ES-I3 (cell line): Measurements from ENCODE around the gene CRADD.
A peak's percentile ranks its signal among the peaks of the same experiment; 100 is the strongest.

Experiments used
- H3K36me3 ChIP-seq: 2 replicates; pipeline ENCODE4 v1.6.1; 2013; ENCODE audit warnings: mild to moderate bottlenecking, low read length, control low read depth, moderate library complexity; ENCODE audit not compliant: insufficient read depth
- H3K4me1 ChIP-seq: 2 replicates; pipeline ENCODE4 v1.6.1; 2013; ENCODE audit warnings: mild to moderate bottlenecking, control low read depth, low read length; ENCODE audit not compliant: insufficient read depth
- H3K9ac ChIP-seq: 2 replicates; pipeline ENCODE4 v1.6.1; 2013; ENCODE audit warnings: low read depth, mild to moderate bottlenecking, low read length, moderate library complexity
- H3K9me3 ChIP-seq: 2 replicates; pipeline ENCODE4 v1.6.1; 2013; ENCODE audit warnings: mild to moderate bottlenecking, low read length, moderate library complexity; ENCODE audit not compliant: control insufficient read depth, insufficient read depth

CRADD gene

DNA sequence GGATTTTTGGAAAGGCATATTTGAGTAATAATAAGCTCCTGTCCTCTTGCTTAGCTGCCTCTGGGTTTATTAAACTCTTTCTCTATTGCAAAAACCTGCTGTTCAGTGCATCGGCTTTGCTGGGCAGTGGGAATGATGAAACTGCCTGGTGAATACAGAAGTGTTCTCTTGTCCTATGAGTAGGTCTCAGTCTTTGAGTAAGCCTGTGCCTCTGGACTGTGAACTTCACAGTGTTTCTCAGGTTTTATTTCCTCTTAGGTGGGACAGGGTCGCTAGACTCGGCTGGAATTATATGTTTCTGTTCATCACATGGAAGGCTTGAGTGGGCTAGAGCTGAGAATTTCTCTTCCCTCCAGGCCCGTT is 46.4 kb downstream of the CRADD start:
- peaks cover 7% of the 10 kb centered on the region for H3K4me1 ChIP-seq
- H3K9me3 ChIP-seq, result peaks cover 3% of the 10 kb centered on the region
- no peak overlapping the region for H3K9ac ChIP-seq
- no peaks in the 10 kb centered on the region for H3K36me3 ChIP-seq

DNA sequence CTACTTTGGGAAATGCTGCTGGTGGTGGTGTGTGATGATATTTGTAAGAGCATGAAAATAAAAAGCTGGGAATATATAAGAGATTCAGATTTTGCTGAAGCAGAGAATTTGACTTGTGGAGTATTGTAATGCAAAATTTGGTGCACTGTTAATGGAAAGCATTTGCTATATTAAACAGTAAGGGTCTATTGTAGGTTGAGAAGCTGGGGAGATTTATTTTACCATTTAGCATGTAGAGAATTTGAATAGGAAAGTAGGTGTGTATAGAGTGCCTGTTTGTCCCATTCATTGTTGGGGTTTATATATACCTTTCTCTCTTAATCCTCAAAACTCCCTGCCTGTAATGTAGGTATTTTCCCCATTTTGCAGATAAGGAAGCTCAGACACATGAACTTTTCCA is 48.4 kb downstream of the CRADD start:
- H3K9me3 ChIP-seq, result peaks cover 3% of the 10 kb centered on the region
- no peaks in the 10 kb centered on the region for H3K36me3 ChIP-seq
- no peak overlapping the region for H3K9ac ChIP-seq
- peaks cover 7% of the 10 kb centered on the region for H3K4me1 ChIP-seq

GRCh38 chr12:93727195-93727811 is 50.1 kb downstream of the CRADD start:
- H3K4me1 ChIP-seq, result peaks cover 7% of the 10 kb centered on the region
- no peak overlapping the region for H3K9ac ChIP-seq
- H3K36me3 ChIP-seq, result no peaks in the 10 kb centered on the region
- H3K9me3 ChIP-seq, result no peaks in the 10 kb centered on the region

DNA sequence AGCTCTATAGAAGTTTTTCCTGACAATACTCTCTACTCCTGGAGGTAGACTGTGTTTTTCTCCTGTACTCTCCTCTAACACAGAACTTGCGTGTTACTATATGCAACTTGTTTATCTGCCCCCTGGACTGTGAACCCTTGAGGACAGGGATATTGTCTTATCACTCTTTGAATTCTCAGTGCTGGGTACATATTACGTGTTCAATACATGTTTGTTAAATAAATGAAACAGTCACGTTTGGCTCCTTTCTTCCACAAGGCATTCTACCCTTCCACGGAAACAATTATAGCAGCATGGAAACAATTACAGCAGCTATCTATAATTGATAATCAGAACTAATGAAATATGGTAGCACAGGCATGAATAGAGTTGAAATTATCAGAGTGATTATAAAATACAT is 50.7 kb downstream of the CRADD start:
- Histone ChIP-seq H3K9ac (no peak overlapping the region), H3K36me3 (no peaks in the 10 kb centered on the region), H3K4me1 (peaks cover 7% of the 10 kb centered on the region), H3K9me3 (no peaks in the 10 kb centered on the region)

GRCh38 chr12:93729934-93730333 is 52.8 kb downstream of the CRADD start:
- H3K9ac ChIP-seq, result no peak overlapping the region
- no peaks in the 10 kb centered on the region for H3K36me3 ChIP-seq
- H3K4me1 ChIP-seq, result peaks cover 7% of the 10 kb centered on the region
- H3K9me3 ChIP-seq, result no peaks in the 10 kb centered on the region

- Histone ChIP-seq H3K4me1 (peaks cover 8% of the 10 kb centered on the region), H3K9ac (no peak overlapping the region), H3K36me3 (no peaks in the 10 kb centered on the region), H3K9me3 (no peaks in the 10 kb centered on the region)
Observed at GRCh38 chr12:93733358-93733757, 56.2 kb downstream of the CRADD start.

DNA sequence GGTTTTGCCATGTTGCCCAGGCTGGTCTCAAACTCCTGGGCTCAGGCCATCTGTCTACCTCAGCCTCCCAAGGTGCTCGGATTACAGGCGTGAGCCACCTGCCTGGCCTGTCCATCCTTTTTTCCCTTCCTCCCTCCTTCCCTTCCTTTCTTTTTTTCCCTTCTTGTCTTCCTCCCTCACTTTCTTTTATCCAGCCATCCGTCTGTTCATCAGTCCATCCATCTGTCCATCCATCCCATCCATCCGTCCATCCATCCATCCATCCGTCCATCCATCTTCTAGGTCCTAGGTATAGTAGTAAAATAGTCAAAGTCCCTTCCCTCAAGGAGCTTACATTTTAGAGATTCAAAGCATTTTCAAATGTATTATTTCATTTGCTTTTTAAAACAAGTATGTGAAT is 56.8 kb downstream of the CRADD start:
- H3K36me3 ChIP-seq, result no peaks in the 10 kb centered on the region
- peaks cover 8% of the 10 kb centered on the region for H3K4me1 ChIP-seq
- H3K9ac ChIP-seq, result no peak overlapping the region
- no peaks in the 10 kb centered on the region for H3K9me3 ChIP-seq

DNA sequence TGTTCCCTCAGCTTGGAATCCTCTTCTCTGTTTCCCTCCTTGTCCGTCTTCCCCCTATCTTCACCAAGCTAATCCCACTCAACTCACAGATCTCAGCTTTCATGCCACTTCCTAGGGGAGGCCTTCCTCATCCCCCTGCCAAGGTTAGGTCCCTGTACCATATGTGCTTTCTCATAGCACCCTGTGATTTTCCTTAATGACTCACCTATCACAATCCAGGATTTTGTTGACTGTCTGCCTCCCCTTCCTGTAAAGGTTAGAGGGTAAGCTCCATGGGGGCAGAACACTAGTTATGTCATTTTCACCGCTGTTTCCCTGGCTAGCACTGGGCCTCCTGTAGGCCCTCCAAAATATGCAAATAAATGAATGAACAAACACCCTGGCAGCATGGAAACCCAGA is 57.6 kb downstream of the CRADD start:
- no peaks in the 10 kb centered on the region for H3K9me3 ChIP-seq
- peaks cover 8% of the 10 kb centered on the region for H3K4me1 ChIP-seq
- no peaks in the 10 kb centered on the region for H3K36me3 ChIP-seq
- H3K9ac ChIP-seq, result no peak overlapping the region

DNA sequence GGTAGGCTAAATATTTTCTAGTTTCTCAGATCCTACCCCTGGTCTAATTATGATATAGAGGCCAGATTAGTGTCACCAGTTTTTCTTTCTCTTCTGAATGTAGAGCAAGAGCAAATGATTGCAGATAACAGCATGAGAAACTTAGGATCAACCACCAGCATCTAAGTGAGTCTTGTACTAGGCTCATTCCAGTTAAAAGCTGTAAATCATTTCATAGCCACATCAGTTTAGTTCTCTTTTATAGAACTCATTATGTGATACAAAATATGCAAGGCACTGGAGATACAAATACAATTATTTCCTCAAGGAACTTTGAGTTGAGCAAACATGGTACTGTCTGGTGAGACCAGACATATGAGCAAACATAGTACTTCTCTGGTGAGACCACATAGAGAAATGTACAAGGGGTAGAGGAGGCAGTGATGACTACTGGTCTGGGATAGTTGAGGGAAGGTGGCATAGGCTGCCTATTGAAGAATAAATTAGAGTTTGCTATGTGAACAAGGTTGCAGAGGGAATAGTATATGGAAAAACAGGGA is 59.5 kb downstream of the CRADD start:
- Histone ChIP-seq H3K36me3 (no peaks in the 10 kb centered on the region), H3K4me1 (peaks cover 16% of the 10 kb centered on the region), H3K9ac (no peak overlapping the region), H3K9me3 (no peaks in the 10 kb centered on the region)

- Histone ChIP-seq H3K36me3 (no peaks in the 10 kb centered on the region), H3K9me3 (no peaks in the 10 kb centered on the region), H3K4me1 (peaks cover 16% of the 10 kb centered on the region), H3K9ac (no peak overlapping the region)
Observed at GRCh38 chr12:93737457-93738198, 60.5 kb downstream of the CRADD start.

- H3K9me3 ChIP-seq, result no peaks in the 10 kb centered on the region
- H3K4me1 ChIP-seq, result peaks cover 18% of the 10 kb centered on the region
- no peak overlapping the region for H3K9ac ChIP-seq
- no peaks in the 10 kb centered on the region for H3K36me3 ChIP-seq
Observed at GRCh38 chr12:93738199-93739058, 61.3 kb downstream of the CRADD start.

DNA sequence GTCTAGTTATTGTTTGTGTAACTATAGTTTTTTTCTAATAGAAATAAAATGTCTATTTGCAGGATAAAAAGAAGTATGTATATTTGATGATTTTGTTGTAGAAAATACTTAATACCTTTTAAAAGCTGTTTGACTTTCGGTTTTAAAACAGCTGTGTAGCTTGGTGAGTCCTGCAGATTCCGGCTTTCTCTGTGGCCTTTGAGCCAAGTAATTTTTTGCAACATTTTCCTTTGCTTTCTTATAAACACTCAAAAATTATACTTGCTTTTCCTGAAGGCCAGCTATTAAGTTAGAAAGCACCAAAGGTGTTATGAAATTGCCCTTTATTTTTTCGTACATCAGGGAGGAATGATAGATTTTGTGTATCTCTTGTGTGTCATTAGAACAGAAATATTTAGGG is 63.6 kb downstream of the CRADD start:
- peaks cover 25% of the 10 kb centered on the region for H3K4me1 ChIP-seq
- no peaks in the 10 kb centered on the region for H3K9me3 ChIP-seq
- H3K36me3 ChIP-seq, result no peaks in the 10 kb centered on the region
- peak overlapping the region; percentile 40; the same call in 1 of the 2 replicates for H3K9ac ChIP-seq

DNA sequence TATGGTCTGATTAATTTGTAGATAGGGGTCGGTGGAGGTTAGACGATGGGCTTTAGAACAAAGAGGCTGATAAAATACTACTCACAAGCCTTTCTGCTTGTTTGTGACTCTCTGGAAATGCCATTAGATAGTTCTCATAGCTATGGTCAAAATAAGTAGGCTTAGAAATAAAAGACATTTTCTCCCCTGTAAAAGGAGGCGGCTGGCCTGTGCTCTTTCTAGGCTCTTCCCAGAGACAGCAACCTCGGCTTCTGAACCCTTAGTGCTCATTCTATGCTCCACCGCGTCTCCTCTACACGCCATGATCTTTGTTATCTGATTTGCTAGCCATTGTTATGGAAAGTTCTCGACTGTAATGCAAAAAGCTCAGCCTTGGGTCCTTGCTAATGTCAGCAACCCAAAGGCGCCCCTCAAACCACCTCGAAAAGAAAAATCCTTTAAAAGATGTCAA is 64.5 kb downstream of the CRADD start:
- Histone ChIP-seq H3K9ac (peak overlapping the region; percentile 83), H3K4me1 (peaks cover 25% of the 10 kb centered on the region), H3K36me3 (no peaks in the 10 kb centered on the region), H3K9me3 (no peaks in the 10 kb centered on the region)

GRCh38 chr12:93742110-93742934 is 65.1 kb downstream of the CRADD start:
- H3K4me1 ChIP-seq, result peaks cover 25% of the 10 kb centered on the region
- no peaks in the 10 kb centered on the region for H3K9me3 ChIP-seq
- H3K36me3 ChIP-seq, result no peaks in the 10 kb centered on the region
- peak overlapping the region; percentile 83 for H3K9ac ChIP-seq
